HK-2 (cell line): ENCODE measurements around the gene GABRA6.
"Not testable (repeated sequence)": the region's sequence is repeated elsewhere in the genome, so short reads cannot be mapped to it uniquely, and the experiment has no call there.

Experiments
- DNase-seq: peaks from one replicate; pipeline ENCODE4 v3.0.0-alpha.2; 2018; ENCODE audit not compliant: unreplicated experiment

Gene GABRA6

DNA sequence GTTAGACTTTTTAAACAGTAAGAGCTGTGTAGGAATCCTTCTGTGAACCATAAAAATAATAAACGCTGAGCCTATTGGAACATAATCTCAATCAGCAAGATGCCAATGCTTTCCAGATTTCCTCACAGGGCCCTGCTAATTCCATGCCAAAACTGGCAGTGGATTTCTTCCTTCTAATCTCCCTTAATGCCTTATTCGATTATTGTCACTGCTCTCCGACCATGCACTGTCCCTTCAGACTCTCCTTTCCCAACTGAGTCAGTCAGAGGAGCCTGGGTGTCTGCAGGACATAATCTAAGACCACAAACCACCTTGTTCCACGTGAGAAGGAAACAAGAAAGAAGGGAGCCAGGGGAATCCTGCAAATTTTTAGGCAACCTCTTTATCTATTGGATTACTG lies at the start of gene GABRA6:
Gene GABRA6, plus strand, starts transcription at position 261 of the 400 bp plus-strand sequence. CDS start 269 bp downstream, outside the sequence.
- no peak for DNase-seq

DNA sequence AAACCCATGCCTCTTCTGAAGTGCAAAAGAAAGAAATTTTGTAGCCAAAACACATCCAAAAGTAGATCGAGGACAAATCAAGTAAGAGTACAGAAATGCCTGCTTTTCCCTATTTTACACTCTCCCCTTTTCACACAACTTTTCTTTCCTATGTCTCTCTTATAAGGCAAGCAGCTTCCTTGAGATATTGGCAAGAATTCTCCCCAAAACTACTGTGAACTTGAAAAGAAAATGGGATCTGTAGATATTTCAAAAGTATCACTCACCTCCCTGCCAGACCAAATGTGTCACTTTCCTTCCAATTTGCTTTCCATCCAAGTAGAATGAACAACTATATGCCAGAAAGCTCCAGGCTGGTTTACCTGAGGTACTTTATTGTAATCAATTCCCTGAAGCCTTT lies 47.9 kb upstream of the GABRA6 start:
- no peak for DNase-seq

DNA sequence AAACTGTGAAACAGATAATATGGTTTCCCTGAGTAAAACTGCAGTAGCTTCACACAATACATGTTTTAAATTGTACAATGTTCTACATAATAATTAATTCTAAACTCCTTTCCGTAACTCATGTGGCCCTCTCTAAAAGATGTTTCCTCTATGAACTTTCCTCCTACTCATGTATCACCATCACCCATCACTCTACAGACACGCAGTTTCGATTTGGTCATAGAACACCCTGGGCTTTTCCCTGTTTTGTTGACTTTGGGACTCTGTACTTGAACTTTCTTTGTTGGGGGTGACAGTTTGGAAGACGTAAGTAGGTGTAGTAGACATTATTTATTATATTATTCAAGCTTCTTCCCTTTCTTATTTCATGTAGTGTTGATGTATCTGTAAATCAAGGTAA lies 44.1 kb upstream of the GABRA6 start:
- no peak for DNase-seq

DNA sequence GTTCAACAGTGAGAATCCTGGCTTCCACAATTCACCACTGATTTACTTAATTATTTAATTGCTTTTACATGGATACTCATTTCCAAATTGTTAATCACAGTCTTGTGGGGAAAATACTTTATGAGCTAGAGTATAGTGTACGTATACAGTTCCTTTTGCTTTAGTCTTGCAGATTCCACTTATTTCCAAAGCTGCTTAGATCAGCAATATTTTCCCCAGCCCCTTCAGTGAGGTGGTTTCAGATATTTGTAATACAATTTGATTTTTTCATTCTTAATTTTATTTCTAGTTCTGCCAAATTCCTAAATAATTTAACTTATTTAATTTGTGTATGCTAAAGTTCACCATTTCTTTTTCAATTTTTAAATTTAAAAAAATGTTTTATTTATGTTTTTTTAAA lies 40.3 kb upstream of the GABRA6 start:
- DNase-seq, result no peak

DNA sequence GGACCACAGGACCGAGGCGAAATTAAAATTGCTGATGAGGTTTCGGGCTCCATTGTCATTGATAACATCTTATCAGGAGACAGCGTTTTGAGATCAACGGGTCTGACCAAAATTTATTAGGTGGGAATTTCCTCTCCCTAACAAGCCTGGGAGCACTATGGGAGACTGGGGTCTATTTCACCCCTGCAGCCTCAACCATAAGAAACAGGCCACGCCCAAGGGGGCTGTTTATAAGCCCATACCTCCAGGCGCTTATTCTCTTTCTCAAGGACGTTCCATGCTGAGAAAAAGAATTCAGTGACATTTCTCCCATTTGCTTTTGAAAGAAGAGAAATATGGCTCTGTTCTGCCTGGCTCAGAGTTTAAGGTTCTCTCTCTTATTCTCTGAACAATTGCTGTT lies 33.6 kb upstream of the GABRA6 start:
- DNase-seq, result not testable (repeated sequence)

DNA sequence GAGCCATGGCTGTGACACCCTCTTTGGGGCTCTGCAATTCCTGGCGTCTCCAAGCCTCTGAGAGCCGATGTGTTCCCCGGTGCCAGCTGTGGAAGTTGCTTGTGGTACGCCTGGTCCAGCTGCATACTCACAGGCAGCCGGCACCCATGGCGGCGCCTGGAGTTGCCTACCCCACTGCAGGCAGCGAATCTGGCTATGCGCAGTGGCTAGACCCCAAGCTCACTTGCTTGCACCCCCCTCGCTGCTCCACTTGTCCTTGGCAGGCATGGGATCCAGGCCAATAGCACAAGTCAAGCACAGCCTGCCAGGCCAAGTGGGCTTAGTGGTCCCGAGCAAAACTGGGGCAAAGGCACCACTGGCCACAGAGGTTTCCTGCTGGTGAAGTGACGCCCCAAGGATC lies 24.7 kb upstream of the GABRA6 start:
- DNase-seq, result no peak

DNA sequence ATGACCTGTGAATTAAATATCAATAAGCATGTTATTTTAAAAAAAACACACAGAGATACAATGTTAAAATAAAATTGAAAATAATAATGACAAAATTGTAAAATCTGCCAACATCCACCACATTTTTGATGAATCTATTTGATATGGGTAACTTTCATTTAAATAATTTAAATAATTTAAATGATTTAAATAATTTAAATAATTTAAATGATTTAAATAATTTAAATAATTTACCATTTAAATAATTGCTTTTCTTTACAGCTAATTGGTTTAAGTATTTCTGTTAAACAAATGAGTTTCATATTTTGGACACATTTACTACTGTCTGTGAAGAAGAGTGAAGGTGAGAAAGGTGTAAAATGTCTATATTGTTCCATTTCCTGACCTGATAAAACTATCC lies 22.1 kb upstream of the GABRA6 start:
- DNase-seq, result no peak

DNA sequence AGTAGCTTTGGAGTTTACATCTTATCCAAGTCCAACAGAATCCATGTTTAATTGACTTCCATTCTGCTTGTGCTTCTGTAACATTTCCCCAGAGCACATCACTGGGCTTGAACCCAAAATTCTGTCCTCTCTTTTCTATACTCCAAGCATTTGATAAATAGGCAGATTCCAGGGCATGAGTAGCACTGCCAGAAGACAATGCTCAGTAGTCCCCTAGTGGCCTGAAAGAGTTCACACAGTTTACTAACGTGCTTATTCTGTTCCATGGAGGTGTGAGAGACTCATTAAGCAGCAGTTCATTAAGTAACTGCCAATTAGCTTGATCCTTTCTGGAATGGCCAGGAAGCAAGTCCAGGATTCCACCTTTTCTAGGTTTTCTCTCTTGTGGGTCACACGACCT lies 9.4 kb upstream of the GABRA6 start:
- no peak for DNase-seq

DNA sequence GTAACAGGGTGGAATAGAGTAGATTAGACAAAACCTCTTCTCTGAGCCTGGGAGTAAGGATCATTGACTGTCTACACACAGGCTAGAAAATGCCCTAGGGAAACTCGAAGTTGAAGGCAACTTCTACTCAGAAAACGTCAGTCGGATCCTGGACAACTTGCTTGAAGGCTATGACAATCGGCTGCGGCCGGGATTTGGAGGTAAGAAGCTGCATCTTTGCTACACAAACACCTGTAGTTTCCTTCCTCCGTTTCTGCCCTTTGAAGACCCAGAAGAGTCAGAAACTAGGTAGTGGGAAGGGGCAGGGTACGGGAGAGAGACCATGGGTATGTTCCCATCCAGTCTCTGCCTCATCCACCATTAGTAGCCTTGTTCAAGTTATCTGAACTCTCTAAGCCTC lies 628 bp downstream of the GABRA6 start:
- DNase-seq, result no peak

DNA sequence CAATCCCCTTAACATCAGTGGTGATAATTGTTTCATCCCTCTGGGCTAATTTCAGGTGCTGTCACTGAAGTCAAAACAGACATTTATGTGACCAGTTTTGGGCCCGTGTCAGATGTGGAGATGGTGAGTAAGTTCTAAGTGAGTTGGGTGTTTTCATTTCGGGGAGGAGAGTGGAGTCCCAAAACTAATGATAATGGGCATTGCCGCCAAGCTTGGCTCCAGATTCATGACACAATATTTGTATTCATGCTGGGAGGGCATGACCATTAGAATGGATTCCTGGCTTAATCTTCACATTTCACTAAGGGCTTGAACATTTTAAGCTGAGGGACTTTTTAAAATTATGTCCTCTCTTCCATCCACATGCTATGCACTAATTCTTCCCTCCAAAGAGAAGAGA lies 1.4 kb downstream of the GABRA6 start:
- DNase-seq, result no peak

DNA sequence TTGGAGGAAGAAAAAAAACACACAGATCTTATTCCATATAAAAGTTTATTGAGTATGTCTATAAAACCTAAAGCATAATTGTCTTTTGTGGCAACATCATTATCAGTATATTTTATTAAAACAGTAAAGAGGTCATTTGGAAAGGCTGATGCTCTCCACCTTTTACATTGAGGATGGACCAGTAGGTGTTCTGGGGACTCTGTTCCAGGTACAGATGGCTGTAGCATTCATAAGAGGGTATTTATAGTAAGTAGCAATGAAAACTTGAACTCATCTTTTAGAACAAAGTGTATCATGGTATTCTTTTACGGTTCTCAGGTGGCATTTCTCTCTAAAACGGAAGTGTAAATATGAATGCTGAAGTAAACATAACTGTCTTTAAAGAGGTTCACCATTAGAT lies 1.8 kb downstream of the GABRA6 start:
- no peak for DNase-seq

DNA sequence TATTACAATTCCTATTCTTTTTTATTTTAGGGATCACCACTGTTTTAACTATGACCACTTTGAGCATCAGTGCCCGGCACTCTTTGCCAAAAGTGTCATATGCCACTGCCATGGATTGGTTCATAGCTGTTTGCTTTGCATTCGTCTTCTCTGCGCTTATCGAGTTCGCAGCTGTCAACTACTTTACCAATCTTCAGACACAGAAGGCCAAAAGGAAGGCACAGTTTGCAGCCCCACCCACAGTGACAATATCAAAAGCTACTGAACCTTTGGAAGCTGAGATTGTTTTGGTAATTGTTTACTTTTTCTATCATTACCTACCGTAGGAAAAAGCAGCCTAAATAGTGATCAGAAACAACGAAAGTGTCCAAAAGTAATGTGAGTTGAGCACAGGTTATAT lies 6.4 kb downstream of the GABRA6 start:
- DNase-seq, result no peak

DNA sequence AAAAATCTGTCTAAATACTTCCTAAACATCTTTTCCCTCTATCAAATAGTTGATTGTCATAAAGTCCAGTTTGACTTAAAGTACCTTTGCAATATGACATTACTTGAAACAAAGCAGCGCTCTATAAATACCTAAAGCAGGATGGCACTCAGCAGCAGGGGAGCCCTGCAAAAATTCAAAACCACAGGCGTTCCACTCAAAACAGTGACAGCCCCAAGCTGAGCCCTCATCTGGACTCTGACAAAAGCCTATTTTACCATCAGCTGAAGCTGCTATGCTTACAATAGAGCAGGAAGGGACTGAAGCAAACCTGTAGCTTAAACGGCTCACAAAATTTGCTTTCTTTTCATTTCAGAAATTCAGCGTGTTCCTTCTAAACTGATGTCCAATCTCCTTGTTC lies 11.5 kb downstream of the GABRA6 start:
- no peak for DNase-seq

DNA sequence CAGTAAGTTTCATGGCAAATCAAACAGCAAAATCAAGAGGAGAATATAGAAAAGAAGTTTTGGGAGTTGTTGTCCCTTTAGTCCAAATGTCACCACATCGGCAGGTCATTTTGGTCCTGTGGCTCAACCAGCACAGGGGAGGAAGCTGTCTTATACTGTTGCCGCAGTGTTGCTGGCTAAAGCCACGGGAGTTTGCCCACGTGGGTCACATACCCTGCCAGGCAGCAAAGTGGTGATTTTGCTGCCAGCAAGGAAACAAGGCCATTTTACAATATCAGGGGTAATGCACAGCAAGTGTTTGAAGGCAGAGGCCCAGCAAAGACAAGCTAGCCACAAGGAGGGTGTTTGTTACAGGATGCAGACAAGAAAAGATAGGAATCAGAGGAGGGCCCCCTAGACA lies 14.5 kb downstream of the GABRA6 start:
- no peak for DNase-seq

DNA sequence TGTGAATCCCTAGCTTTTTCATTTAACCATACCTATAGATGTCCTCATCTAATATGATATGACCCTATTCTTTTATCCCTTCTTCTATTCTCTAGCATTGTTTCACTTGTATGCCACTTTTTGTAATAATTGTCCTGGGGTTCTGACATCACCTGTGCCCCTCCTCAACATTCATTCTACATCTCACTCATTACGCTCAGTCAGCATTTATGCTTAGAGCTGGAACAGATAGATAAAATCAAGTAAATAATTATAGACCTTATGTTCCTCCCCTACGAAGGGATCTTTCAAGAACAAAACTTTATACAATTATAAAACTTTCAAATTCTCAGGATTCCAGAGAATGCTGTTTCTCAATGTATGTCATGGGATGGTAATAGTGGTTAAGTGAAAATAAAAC lies 18.0 kb downstream of the GABRA6 start:
- no peak for DNase-seq

DNA sequence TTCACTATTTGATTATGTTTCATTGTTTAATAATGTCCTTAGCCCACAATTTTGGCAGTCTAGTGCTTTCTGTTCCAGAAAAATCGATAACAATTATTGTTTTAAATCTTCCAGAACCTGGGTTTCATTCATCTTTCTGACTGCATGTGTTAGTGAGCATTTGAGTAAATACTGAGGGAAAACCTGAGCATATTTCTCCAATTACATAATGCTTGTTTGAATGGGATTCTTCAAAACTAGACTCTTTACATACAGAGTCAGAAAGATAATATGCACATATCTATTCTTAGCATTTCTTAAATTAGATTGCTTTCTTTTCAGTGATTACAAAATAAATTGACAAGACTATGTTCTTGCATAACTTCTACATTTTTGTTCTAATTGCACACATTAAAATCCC lies 21.9 kb downstream of the GABRA6 start:
- DNase-seq, result no peak

DNA sequence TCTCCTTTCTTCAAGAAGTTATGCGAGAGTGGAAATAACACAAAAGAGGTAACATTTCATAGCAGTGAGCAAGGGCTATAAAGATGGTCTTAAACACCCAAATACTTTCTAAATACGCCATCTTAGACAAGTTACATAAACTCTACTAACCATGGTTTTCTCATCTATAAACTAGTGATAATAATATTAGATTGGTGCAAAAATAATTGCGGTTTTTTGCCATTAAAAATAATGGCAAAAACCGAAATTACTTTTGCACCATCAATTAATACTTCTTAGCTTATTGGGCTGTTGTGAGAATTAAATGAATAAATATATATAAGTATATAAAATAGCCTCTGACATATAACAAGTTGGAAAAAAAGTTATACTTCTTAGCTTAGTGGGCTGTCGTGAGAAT lies 23.7 kb downstream of the GABRA6 start:
- DNase-seq, result no peak

DNA sequence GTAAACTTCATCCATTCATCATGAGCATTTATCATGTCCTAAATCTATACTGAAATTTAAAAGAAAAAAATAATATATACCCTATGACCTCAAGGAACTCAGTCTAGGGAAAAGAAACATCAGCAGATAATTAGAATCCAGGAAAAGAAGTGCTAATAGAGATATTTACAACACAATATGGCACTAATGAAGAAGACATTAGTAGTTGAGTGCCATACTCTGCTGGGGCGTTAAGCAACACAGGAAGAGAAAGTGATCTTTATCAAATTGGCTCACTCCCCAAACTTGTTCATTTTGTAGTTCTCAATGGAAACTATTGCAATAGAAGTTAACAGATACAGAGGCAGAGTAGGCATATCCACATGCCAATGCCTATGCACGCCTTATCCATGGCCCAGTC lies 27.5 kb downstream of the GABRA6 start:
- no peak for DNase-seq

DNA sequence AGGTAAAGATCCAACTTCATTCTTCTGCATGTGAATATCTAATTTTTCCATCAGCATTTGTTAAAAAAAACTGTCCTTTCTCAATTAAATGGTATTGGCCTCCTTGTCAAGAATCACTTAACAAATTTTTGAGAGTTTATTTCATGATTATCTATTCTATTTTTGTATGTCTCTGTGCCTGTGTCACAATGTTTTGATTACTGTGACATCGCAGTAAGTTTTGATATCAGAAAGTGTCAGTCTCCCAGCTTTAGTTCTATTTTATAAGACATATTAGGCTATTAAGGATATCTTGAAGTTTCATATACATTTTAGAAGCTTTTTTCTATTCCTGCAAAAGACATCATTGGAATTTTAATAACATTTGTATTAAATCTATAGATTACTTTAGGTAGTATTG lies 33.6 kb downstream of the GABRA6 start:
- DNase-seq, result no peak

DNA sequence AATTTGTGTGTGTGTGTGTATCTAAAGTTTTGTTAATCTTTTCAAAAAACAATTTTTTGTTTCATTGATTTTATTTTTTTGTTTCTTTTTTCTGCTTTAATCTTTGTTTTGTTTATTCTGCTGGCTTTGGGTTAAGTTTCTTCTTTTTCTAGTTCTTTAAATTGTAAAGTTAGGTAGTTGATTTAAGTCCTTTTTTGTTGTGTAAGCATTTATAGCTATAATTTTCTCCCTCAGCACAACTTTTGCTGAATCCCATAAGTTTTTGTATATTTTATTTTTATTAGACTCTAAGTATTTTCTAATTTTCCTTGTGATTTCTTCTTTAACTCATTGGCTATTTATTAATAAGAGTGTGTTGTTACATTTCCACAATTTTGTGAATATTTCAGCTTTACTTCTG lies 34.9 kb downstream of the GABRA6 start:
- no peak for DNase-seq

DNA sequence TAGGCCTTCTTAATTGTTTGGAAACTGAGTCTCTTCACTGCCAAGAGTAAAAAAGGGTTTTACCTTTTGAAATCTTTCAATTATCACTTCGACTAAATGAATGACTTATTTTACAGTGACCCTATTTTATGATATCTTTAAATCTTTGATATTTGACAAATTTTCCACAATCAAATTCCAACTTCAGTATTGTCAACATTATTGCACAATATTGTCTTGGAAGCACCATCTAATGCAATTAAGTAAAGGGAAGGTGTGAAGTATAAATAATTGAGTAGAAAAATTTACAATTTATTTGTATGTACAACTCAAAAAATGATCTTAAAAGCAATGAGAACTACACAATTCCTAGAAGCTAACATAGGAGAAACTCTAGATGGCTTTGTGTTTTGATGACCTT lies 49.2 kb downstream of the GABRA6 start:
- no peak for DNase-seq

DNA sequence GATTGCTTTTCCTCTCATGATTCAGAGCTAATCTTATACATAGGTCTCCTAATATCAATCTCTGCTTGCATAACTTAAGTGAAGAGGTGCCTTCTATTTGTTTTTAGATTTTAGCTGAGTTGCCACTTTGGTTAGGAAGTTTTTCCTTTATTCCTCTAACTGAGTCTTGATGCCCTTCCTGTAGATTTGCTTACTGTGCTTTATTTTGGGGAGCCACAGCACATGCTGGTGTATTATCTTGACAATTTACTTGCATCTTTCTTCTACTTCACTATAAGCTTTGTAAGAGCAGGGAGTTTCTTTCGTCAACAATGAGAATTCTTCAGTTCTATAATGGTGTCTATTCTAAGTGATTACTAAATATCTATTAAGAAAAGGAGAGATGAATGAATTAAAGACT lies 54.9 kb downstream of the GABRA6 start:
- no peak for DNase-seq

DNA sequence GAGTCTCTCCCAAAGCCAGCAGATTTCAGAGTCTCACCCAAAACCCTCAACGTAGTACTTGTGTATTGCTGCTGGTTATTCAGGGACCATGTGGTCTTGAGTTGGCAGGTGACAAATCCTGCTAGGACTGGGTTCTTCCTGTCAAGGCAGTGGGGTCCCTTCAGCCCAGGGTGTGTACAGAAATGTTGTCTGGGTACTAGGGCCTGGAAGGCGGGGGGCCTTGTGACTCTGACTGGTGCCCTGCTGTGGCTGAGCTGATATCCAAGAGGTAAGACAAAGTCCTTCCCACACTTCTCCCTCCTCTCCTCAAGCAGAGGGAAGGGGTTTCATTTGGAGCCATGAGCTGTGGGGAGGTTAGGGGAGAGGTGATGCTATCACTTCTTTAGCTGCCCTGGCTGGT lies 58.8 kb downstream of the GABRA6 start:
- DNase-seq, result no peak

DNA sequence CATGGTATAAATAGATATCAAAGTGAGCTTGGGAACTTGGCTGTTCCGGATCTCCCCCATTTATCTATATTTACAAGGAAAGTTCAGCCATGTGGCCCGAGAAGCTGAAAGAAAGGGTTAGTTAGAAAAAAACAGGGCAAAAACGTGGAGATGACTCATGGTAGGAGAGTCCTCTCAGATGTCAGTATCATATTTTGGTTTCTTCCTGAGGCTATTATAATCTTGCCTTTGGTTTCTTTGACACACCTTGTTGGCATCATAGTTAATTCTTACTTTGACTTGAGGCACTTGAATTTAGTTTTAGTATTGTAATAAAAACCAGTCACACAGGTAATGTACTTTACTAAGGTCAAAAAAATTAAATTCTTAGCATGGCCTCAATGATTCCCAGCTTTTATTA lies 59.9 kb downstream of the GABRA6 start:
- DNase-seq, result no peak

DNA sequence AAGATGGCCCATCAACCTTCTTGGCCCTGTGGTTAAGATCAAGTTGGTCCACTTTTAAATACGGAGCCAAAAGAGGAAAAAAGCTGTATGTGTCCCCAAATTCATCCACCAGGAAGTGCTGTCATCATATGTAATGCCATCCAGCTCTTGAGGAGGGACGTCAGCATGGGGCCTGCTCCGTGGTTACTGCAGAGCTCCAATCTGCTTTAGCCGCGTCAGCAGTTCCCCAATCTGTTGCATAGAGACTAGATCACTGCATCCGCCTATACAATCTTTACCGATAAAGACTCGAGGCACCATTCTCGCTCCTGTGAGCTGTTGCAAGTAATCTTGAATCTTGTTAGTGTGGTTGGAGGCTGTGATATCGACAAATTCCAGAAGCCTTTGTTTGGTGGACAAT lies 65.7 kb downstream of the GABRA6 start:
- no peak for DNase-seq
